GM12892 (cell line): ENCODE data around the gene PHLDA2.

Experiments used
- POLR2A ChIP-seq: IDR thresholded peaks from 2 replicates; pipeline ENCODE4 v1.6.1; 2011; ENCODE audit warnings: low read depth, low read length, control low read depth
- POLR2AphosphoS5 ChIP-seq: IDR thresholded peaks from 2 replicates; pipeline ENCODE4 v1.6.1; 2011; ENCODE audit warnings: low read depth, low read length, control low read depth
- TAF1 ChIP-seq: IDR thresholded peaks from 2 replicates; pipeline ENCODE4 v1.6.1; 2011; ENCODE audit warnings: low read depth, mild to moderate bottlenecking, control low read depth, low read length, borderline replicate concordance

- peak; percentile 18; the same call in 1 of the 2 replicates for TF ChIP-seq POLR2A
- TF ChIP-seq POLR2AphosphoS5: no peak; the same call in 1 of the 2 replicates
- TF ChIP-seq TAF1: no peak
These were observed 13.9 kb upstream of the PHLDA2 start for GRCh38 chr11:2942872-2943710.
